GM18858 (cell line): ENCODE measurements around the gene MAD2L1BP.

ENCODE experiments used
- ATAC-seq: cut with Tn5 transposase; IDR thresholded peaks from one replicate; pipeline ENCODE4 v1.9.1; 2021; ENCODE audit not compliant: unreplicated experiment

The MAD2L1BP gene

GRCh38 chr6:43666196-43666920, 30.7 kb downstream of the MAD2L1BP start:
- ATAC-seq = no peak

GRCh38 chr6:43667245-43668150, 31.9 kb downstream of the MAD2L1BP start:
- no peak for ATAC-seq

- no peak for ATAC-seq
Observed at GRCh38 chr6:43668151-43669028, 32.8 kb downstream of the MAD2L1BP start.

- no peak for ATAC-seq
Observed at GRCh38 chr6:43669050-43669921, 33.6 kb downstream of the MAD2L1BP start.

- ATAC-seq = no peak
Observed at GRCh38 chr6:43669922-43670622, 34.4 kb downstream of the MAD2L1BP start.

- no peak for ATAC-seq
Observed at GRCh38 chr6:43670623-43670986, 35.0 kb downstream of the MAD2L1BP start.

- no peak for ATAC-seq
Observed at GRCh38 chr6:43671011-43671800, 35.6 kb downstream of the MAD2L1BP start.

- no peak for ATAC-seq
Observed at GRCh38 chr6:43671801-43672690, 36.4 kb downstream of the MAD2L1BP start.

GRCh38 chr6:43673444-43674084, 37.9 kb downstream of the MAD2L1BP start:
- no peak for ATAC-seq

- no peak for ATAC-seq
Observed at GRCh38 chr6:43674291-43674690, 38.7 kb downstream of the MAD2L1BP start.

- ATAC-seq = no peak
Observed at GRCh38 chr6:43674921-43675320, 39.3 kb downstream of the MAD2L1BP start.

GRCh38 chr6:43676962-43677606, 41.4 kb downstream of the MAD2L1BP start:
- no peak for ATAC-seq

GRCh38 chr6:43677759-43678158, 42.1 kb downstream of the MAD2L1BP start:
- no peak for ATAC-seq

- no peak for ATAC-seq
Observed at GRCh38 chr6:43678341-43678740, 42.7 kb downstream of the MAD2L1BP start.

GRCh38 chr6:43679057-43679456, 43.4 kb downstream of the MAD2L1BP start:
- no peak for ATAC-seq

GRCh38 chr6:43680308-43681200, 44.9 kb downstream of the MAD2L1BP start:
- no peak for ATAC-seq
